ENCODE measurements around the gene KCNJ3.

DNA sequence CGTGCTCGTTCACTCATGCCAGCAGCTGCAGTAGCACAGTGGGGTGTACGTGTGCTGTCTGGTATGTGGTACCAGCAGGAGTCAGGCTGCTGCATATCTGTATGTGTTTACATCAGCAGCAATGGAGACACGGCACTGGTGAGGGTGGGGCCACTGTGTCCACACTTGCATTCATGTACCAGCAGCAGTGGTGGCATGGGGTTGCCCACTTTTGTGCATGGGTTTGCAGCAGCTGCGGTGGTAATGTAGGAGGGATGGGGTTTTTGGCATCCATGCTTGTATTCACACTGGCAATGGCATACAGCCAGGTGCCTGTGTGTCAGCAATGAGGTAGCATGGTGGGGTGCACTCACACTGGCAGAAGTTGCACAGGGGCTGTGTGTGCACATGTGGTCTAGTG lies 187.8 kb downstream of the KCNJ3 start:
- no peak for TF ChIP-seq EZH2 (IDR thresholded peaks at IDR 0.05; ENCODE audit: borderline replicate concordance, low read depth, low read length, poor library complexity, severe bottlenecking)
- TF ChIP-seq, protein P1, sequence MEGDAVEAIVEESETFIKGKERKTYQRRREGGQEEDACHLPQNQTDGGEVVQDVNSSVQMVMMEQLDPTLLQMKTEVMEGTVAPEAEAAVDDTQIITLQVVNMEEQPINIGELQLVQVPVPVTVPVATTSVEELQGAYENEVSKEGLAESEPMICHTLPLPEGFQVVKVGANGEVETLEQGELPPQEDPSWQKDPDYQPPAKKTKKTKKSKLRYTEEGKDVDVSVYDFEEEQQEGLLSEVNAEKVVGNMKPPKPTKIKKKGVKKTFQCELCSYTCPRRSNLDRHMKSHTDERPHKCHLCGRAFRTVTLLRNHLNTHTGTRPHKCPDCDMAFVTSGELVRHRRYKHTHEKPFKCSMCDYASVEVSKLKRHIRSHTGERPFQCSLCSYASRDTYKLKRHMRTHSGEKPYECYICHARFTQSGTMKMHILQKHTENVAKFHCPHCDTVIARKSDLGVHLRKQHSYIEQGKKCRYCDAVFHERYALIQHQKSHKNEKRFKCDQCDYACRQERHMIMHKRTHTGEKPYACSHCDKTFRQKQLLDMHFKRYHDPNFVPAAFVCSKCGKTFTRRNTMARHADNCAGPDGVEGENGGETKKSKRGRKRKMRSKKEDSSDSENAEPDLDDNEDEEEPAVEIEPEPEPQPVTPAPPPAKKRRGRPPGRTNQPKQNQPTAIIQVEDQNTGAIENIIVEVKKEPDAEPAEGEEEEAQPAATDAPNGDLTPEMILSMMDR (conservative IDR thresholded peaks at IDR 0.05; ENCODE audit: low read depth, low read length) = no peak

Data from A673 (cell line).